MM.1S (cell line): Measurements from ENCODE around the gene PKHD1.

Experiments
- EZH2 ChIP-seq: fragments of 300-600 bp; sonication (generic); optimal IDR thresholded peaks from 2 replicates; pipeline ENCODE3; 2017; ENCODE audit warnings: low read depth, mild to moderate bottlenecking, antibody characterized with exemption, low read length, mixed read lengths
- EZH2phosphoT487 ChIP-seq: fragments of 300-600 bp; sonication (generic); IDR thresholded peaks from 2 replicates; pipeline ENCODE4 v1.6.1; 2018; ENCODE audit warnings: antibody characterized with exemption, low read length
- TF ChIP-seq, protein P1 (sequence below): fragments of 300-600 bp; sonication (generic); IDR thresholded peaks from 2 replicates; pipeline ENCODE4 v1.5.1; 2016; ENCODE audit warnings: antibody characterized with exemption, low read length, mixed read lengths

DNA sequence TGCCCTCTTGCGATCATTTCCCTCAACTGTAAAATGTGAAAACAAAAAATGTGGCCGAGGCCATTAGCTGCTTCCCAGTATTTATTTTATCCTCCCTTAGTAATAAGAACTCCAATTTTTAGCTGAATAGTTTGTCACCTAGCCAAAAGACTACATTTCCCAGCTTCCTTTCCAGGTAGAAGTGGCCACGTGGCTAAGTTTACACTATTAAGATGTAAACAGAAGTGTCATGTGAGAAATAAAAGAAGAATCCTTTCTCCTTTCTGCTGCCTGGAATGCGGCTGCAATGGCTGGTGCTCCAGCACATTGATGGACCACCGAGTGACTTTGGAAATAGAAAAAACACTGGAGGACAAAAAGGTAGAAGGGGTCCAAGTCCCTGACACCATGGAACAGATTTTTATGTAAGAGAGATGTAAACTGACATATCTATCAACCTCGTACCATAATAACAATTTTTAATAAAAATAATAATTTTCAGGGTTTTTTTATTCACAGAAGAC is 268.8 kb downstream of the PKHD1 start:
- TF ChIP-seq, protein P1, sequence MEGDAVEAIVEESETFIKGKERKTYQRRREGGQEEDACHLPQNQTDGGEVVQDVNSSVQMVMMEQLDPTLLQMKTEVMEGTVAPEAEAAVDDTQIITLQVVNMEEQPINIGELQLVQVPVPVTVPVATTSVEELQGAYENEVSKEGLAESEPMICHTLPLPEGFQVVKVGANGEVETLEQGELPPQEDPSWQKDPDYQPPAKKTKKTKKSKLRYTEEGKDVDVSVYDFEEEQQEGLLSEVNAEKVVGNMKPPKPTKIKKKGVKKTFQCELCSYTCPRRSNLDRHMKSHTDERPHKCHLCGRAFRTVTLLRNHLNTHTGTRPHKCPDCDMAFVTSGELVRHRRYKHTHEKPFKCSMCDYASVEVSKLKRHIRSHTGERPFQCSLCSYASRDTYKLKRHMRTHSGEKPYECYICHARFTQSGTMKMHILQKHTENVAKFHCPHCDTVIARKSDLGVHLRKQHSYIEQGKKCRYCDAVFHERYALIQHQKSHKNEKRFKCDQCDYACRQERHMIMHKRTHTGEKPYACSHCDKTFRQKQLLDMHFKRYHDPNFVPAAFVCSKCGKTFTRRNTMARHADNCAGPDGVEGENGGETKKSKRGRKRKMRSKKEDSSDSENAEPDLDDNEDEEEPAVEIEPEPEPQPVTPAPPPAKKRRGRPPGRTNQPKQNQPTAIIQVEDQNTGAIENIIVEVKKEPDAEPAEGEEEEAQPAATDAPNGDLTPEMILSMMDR, result no peak
- TF ChIP-seq EZH2phosphoT487 (no peak), EZH2 (no peak)
